Measurements from ENCODE around the gene CDC5L.
A peak's percentile ranks its signal among the peaks of the same experiment; 100 is the strongest.

Gene CDC5L

GRCh38 chr6:44474643-44475042 is 87.1 kb downstream of the CDC5L start:
- DNase-seq (ENCODE audit: low spot score): no peak

DNA sequence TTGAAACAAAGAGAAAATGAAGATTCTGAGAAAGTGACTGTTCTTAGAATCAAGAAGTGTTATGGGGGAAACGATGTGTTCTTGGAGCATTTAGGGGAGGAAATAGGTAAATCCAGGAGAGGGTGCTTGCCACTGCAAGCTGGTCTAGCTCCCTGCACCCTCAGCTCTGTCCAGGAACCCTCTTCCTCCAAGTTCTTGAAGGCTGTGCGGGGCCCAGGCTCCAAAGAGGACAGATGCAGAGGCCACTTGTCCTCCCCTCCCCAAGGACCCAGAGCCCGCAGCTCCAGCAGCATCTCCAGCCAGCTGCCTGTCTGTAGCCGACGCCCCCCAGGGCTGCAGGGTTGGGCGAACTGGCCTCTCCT is 87.9 kb downstream of the CDC5L start:
- DNase-seq (ENCODE audit: low spot score): no peak

GRCh38 chr6:44475779-44476434 is 88.4 kb downstream of the CDC5L start:
- DNase-seq (ENCODE audit: low spot score): peak; percentile 81

GRCh38 chr6:44476849-44477248 is 89.3 kb downstream of the CDC5L start:
- no peak for DNase-seq (ENCODE audit: low spot score)

DNA sequence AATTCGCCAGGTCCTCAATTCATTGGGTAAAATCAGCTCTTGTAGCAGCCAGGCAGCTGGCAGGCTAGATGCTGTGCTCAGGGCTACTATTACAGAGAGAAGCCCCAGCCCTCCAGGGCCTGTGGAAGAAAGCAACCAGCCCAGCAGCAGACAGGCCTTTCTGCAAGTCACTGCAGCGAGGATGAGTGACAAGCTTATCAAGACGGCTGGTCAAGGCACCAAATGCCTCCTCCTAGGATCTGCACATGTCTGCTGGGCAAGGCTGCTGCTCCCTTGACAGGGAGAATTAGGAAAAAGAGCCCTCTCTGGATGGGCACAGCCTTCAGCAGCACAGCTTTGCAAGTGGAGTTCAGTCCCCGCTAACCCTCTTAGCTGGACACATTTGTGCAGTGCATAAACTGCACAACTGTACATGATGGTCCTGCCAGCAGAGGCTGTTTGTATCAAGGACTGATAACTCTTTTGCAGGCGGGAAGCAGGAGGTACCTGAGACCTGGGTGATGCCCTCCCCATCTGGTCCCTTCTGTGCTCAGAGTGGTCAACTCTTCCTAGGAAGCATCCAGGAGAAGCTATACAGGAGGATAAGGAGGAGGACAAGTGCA is 89.9 kb downstream of the CDC5L start:
- peak; percentile 50 for DNase-seq (ENCODE audit: low spot score)

DNA sequence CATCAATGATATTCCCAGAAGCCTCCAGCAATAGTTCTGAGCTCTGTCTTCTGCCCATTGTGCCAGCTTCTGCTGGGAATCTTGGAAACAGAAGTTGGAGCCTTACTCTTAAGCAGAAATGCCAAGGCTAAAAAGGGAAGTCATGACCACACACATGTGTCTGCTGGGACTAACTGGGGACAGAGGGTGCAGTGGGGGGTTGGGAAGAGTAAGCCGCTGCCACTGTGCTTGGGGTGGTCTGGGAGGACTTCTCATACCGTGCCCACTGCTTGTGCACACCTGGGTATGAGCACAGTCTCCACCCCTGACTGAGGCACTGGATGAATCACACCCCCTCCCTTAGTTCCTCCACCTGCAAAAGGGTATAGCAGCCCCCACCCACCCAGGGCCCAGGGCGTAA is 90.7 kb downstream of the CDC5L start:
- no peak for DNase-seq (ENCODE audit: low spot score)

DNA sequence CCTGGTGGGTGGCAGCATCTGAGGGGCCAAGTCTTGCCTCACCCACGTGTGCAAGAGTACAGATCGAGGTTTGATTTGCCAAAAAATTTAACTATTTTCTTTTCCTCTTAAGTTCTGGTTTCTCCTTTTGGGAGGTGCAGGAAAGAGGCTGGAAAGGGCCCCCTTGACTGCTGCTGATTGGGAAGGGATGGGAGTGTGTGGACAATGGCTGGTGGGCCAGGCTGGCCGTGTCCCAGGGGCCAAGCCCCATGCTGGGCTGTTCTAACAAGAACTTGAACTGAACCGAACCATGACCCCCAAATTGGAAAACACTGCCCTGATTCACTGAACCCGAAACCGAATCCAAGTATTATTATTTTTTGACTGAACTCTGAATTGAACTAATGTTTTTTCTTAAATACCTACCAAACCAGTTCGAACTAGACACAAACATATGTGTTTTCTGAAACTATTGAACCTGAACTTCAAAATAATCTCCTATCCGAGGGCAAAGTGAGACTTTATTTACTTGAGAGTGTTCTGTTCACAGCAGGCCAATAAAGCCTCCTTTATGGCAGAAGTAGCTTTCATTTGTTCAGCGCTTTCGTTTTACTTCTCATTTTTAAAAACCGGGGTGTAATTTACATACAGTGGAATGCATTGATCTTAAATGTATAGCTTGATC is 91.2 kb downstream of the CDC5L start:
- DNase-seq (ENCODE audit: low spot score): no peak

GRCh38 chr6:44480097-44480541 is 92.6 kb downstream of the CDC5L start:
- DNase-seq (ENCODE audit: low spot score): peak; percentile 50

DNA sequence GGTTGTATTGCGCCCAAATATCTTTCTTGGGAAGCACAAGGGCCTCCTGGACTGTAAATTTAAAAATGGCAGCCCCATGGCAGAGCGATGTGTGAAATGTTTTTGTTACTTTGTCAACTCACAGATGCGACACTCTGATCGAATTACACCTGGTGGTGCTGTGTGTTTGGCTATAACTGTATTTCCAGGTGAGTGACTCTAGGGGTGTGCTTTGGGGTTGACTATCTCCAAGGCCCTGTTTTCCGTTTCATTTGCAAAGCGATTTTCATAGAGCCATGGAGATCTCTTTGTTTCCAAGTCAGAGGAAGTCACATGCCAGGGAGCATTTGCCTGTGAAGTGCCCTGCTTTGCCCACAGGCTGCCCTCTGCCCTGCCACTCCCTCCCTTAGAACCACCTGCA is 93.5 kb downstream of the CDC5L start:
- no peak for DNase-seq (ENCODE audit: low spot score)

- DNase-seq (ENCODE audit: low spot score): no peak
Observed at GRCh38 chr6:44481760-44482159, 94.3 kb downstream of the CDC5L start.

GRCh38 chr6:44485601-44486401 is 98.3 kb downstream of the CDC5L start:
- no peak for DNase-seq (ENCODE audit: low spot score)

- no peak for DNase-seq (ENCODE audit: low spot score)
Observed at GRCh38 chr6:44487002-44487401, 99.5 kb downstream of the CDC5L start.

DNA sequence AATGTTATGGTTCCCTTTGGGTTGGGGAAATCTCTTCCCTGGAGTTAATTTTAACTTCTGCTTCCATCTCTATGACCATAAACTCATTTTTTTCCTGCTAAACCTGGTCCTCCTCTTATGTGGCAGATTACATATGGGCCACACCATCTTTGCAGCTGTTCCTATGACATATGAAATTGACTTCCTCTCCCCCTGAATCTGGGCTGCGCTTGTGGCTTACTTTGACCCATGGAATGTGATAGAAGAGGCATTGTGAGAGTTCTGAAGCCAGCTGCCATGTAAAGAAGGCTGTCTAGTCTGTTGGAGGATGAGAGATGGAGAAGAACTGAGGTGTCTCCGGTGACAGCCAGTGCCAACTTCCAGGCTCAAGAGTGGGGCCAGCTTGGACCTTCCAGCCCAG is 100.1 kb downstream of the CDC5L start:
- DNase-seq (ENCODE audit: low spot score): no peak

DNA sequence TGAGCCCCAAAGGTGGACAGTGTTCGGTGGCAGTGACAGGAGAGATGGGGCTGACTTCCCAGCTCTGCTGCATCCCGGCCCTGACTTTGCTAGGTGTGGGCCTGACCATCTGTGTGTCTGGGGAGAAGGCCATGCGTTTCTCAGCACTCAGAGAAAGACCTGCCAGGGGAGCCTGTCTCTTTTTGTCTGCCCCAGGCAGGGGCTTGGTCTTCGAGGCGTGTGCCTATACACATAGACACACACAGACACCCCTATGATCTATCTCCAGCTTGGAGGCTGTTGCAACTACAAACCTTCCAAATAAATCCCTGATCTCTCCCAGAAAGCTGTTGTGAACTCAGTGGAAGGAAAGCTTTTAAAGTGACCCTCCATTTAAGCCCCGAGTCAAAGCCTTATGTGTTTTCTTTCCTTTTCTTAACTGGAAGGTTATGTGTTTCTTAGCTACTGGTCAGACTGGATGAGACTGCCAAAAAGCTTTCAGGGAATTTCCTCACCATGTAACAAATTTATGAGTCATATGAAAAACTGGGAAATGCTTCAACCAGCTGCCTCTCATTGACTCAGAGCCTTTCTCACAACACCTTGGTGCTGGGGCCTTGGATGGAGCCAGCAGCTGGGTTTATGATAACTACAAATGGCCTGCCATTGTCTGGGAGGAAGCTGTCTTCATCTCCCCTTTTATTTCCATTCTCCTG is 102.6 kb downstream of the CDC5L start:
- no peak for DNase-seq (ENCODE audit: low spot score)

DNA sequence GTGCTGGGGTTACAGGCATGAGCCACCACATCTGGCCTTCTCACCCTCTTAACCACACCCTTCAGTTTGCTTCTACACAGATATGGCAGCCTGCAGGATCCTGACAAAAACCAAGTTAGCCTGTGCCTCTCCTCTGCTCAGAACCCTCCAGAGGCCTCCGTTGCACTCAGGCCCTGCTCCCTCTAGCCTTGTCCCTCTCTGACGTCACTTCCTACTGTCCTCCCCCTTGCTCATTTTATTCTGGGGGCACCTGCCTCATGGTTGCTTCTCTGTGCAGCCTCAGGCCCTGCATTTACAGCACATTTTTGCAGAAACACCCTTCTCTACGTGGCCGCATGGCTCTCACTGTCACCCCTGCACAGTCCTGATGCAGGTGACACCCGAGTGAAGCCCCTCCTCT is 105.6 kb downstream of the CDC5L start:
- no peak for DNase-seq (ENCODE audit: low spot score)

- no peak for DNase-seq (ENCODE audit: low spot score)
Observed at GRCh38 chr6:44493593-44493992, 106.1 kb downstream of the CDC5L start.

DNA sequence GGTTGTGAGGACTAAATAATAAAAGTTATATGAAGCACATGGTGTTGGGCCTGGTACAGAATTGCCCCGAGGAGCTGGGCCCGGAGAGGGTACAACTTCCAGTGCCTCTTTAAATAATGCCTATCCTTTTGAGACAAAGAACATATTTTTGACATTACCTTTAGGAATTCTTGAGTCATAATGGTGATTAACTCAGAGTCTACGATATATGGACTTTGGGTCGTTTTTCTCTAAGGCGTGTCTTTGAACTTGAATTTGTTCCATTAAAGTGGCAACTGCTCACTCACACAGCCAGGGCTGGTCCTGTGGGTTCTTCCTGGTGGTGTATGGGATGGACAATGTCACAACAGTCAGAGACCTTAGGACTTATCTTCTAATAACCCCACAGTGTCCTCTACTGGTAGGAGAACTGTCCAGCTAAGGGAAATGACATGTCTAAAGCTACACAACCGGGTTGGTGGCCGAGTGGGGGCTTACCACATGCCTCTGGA is 106.5 kb downstream of the CDC5L start:
- DNase-seq (ENCODE audit: low spot score): no peak

GRCh38 chr6:44495036-44495901 is 107.8 kb downstream of the CDC5L start:
- DNase-seq (ENCODE audit: low spot score): no peak

- DNase-seq (ENCODE audit: low spot score): no peak
Observed at GRCh38 chr6:44496665-44497369, 109.3 kb downstream of the CDC5L start.

DNA sequence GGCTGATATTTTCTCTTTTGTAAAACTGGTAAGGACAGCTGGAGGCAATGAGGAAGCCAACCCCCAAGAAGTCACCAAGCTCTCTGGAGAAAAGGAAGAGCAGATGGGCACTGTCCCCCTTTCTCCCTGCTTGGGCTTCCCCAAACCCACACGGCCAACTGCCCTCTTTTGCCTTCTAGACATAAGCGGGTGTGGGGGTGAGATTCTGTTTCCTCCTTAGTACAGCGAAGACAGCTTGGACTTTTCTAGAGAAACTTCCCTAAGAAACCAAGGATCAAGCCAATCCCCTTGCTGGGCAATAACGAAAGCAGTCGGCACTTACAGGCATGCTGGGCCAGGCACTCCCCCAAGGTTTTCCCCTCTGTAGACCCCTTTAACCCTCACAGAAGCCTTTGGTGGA is 110.3 kb downstream of the CDC5L start:
- DNase-seq (ENCODE audit: low spot score): no peak

Measured in SK-N-DZ (cell line).